SK-N-SH treated with all-trans-retinoic acid at 6 μM for 48 hours (cell line): ENCODE measurements around the gene EIF5.
"Not testable (repeated sequence)": the region's sequence is repeated elsewhere in the genome, so short reads cannot be mapped to it uniquely, and the experiment has no call there.

Experiments
- ATAC-seq: fragments of 200-7000 bp; cut with Tn5 transposase; 3 replicates; pipeline ENCODE4 v1.9.1; 2020; ENCODE audit warnings: mild to moderate bottlenecking, moderate library complexity
- ARNTL ChIP-seq: fragments of 450-650 bp; formaldehyde crosslinking; IDR thresholded peaks from 2 replicates; pipeline ENCODE4 v1.5.0; 2020; ENCODE audit warnings: low read depth, mild to moderate bottlenecking, moderate library complexity, borderline replicate concordance
- BACH2 ChIP-seq: fragments of 250-450 bp; sonication (Bioruptor Pico); IDR thresholded peaks from 2 replicates; pipeline ENCODE4 v1.9.0; 2021; ENCODE audit warnings: mild to moderate bottlenecking, borderline replicate concordance
- CSDC2 ChIP-seq: fragments of 250-450 bp; sonication (Bioruptor Pico); IDR thresholded peaks from 2 replicates; pipeline ENCODE4 v1.5.0; 2020; ENCODE audit warnings: mild to moderate bottlenecking, moderate library complexity
- CSRNP3 ChIP-seq: fragments of 250-450 bp; sonication (Bioruptor Pico); IDR thresholded peaks from 2 replicates; pipeline ENCODE4 v1.5.1; 2021; ENCODE audit warnings: mild to moderate bottlenecking, moderate library complexity
- ESRRG ChIP-seq: fragments of 250-450 bp; sonication (Bioruptor Pico); IDR thresholded peaks from 2 replicates; pipeline ENCODE4 v1.6.1; 2021; ENCODE audit warnings: mild to moderate bottlenecking
- GLIS3 ChIP-seq: fragments of 250-450 bp; sonication (Bioruptor Pico); IDR thresholded peaks from 2 replicates; pipeline ENCODE4 v1.5.0; 2020; ENCODE audit warnings: mild to moderate bottlenecking, moderate library complexity
- ISL1 ChIP-seq: fragments of 250-450 bp; sonication (Bioruptor Pico); IDR thresholded peaks from 2 replicates; pipeline ENCODE4 v2.1.2; 2022; ENCODE audit warnings: mild to moderate bottlenecking, moderate library complexity
- OSR1 ChIP-seq: fragments of 250-450 bp; sonication (Bioruptor Pico); IDR thresholded peaks from 2 replicates; pipeline ENCODE4 v1.8.0; 2022; ENCODE audit warnings: moderate library complexity, mild to moderate bottlenecking, inconsistent platforms
- POU6F1 ChIP-seq: fragments of 250-450 bp; sonication (Bioruptor Pico); IDR thresholded peaks from 2 replicates; pipeline ENCODE4 v1.8.0; 2021; ENCODE audit warnings: low read depth, mild to moderate bottlenecking, moderate library complexity, borderline replicate concordance
- PPARA ChIP-seq: fragments of 250-450 bp; sonication (Bioruptor Pico); IDR thresholded peaks from 2 replicates; pipeline ENCODE4 v1.5.0; 2020; ENCODE audit warnings: mild to moderate bottlenecking, borderline replicate concordance
- RARB ChIP-seq: fragments of 250-450 bp; sonication (Bioruptor Pico); IDR thresholded peaks from 2 replicates; pipeline ENCODE4 v1.8.0; 2021; ENCODE audit warnings: mild to moderate bottlenecking, moderate library complexity
- SNAI2 ChIP-seq: fragments of 250-450 bp; sonication (Bioruptor Pico); IDR thresholded peaks from 2 replicates; pipeline ENCODE4 v1.5.0; 2020; ENCODE audit warnings: mild to moderate bottlenecking, moderate library complexity
- TCF4 ChIP-seq: fragments of 250-450 bp; sonication (Bioruptor Pico); IDR thresholded peaks from 2 replicates; pipeline ENCODE4 v1.8.0; 2021; ENCODE audit warnings: mild to moderate bottlenecking, moderate library complexity, borderline replicate concordance
- TOX ChIP-seq: fragments of 250-450 bp; sonication (Bioruptor Pico); IDR thresholded peaks from 2 replicates; pipeline ENCODE4 v1.8.0; 2021; ENCODE audit warnings: mild to moderate bottlenecking, moderate library complexity, borderline replicate concordance
- ZC3H10 ChIP-seq: fragments of 250-450 bp; sonication (Bioruptor Pico); IDR thresholded peaks from 2 replicates; pipeline ENCODE4 v1.5.1; 2021; ENCODE audit warnings: mild to moderate bottlenecking, moderate library complexity
- ZFP3 ChIP-seq: fragments of 250-450 bp; sonication (Bioruptor Pico); IDR thresholded peaks from 2 replicates; pipeline ENCODE4 v1.5.0; 2020; ENCODE audit warnings: mild to moderate bottlenecking, moderate library complexity
- ZFP30 ChIP-seq: fragments of 450-650 bp; formaldehyde crosslinking; IDR thresholded peaks from 2 replicates; pipeline ENCODE4 v1.5.0; 2022; ENCODE audit warnings: mild to moderate bottlenecking, moderate library complexity
- ZNF565 ChIP-seq: fragments of 450-650 bp; formaldehyde crosslinking; conservative IDR thresholded peaks from 2 replicates; pipeline ENCODE4 v1.5.0; 2020; ENCODE audit warnings: low read depth, mild to moderate bottlenecking, moderate library complexity
- ZNF8 ChIP-seq: fragments of 450-650 bp; formaldehyde crosslinking; IDR thresholded peaks from 2 replicates; pipeline ENCODE4 v1.5.0; 2020; ENCODE audit warnings: mild to moderate bottlenecking, moderate library complexity
- TF ChIP-seq, protein P1 (sequence below): fragments of 250-450 bp; sonication (Bioruptor Pico); IDR thresholded peaks from 2 replicates; pipeline ENCODE4 v1.8.0; 2020; ENCODE audit warnings: mild to moderate bottlenecking, moderate library complexity, borderline replicate concordance
- TF ChIP-seq, protein P2 (sequence below): fragments of 250-450 bp; sonication (Bioruptor Pico); IDR thresholded peaks from 2 replicates; pipeline ENCODE4 v1.5.1; 2020; ENCODE audit warnings: low read depth, mild to moderate bottlenecking, moderate library complexity

Gene EIF5

GRCh38 chr14:103356024-103356682 is 22.1 kb downstream of the EIF5 start:
- ATAC-seq, result no peak; the same call in 2 of the 3 replicates
- no peak for TF ChIP-seq ZFP30 (CRISPR knock-in tag)
- TF ChIP-seq ZFP3 (CRISPR knock-in tag), result no peak
- TF ChIP-seq TOX (CRISPR knock-in tag), result no peak
- no peak for TF ChIP-seq POU6F1 (CRISPR knock-in tag)
- TF ChIP-seq GLIS3, result no peak
- no peak for TF ChIP-seq ZC3H10 (CRISPR knock-in tag)
- no peak for TF ChIP-seq BACH2 (CRISPR knock-in tag)
- no peak for TF ChIP-seq OSR1 (CRISPR knock-in tag)

GRCh38 chr14:103357552-103357951 is 23.5 kb downstream of the EIF5 start:
- ATAC-seq, result not testable (repeated sequence)

DNA sequence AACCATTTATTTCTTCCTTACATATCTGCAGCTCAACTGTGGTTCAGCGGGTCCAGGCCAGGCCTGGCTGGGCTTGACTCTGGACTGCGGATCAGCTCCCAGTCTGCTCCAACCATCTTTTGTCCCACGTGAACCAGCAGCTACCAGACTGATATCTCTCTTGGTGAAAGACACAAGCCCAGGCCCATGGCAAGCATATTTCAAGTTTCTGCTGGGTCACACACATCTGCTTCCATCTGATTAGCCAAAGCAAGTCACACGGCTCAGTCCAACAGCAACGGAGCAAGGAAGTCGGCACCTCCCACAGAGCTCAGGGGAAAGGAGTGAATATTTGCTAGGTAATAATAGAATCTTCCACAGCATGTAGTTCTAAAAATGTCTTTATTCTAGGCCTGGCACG is 26.5 kb downstream of the EIF5 start:
- ATAC-seq, result no peak
- no peak for TF ChIP-seq TCF4
- TF ChIP-seq OSR1 (CRISPR knock-in tag), result no peak

DNA sequence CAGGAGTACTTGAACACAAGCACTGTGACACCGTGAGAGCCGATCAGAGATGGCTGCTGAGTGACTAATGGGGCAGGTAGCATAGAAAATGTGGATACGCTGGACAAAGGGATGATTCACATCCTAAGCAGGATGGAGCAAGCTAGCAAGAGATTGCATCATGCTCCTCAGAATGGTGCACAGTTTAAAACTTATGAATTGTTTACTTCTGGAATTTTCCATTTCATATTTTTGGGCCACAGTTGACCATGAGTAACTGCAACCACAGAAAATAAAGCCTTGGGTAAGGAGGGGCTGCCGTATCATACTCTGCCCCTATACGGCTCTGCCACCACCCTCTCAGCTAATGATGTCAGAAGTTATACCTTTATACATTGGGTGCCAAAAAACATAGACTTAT is 27.8 kb downstream of the EIF5 start:
- peak; percentile 37; the same call in 2 of the 3 replicates for ATAC-seq

DNA sequence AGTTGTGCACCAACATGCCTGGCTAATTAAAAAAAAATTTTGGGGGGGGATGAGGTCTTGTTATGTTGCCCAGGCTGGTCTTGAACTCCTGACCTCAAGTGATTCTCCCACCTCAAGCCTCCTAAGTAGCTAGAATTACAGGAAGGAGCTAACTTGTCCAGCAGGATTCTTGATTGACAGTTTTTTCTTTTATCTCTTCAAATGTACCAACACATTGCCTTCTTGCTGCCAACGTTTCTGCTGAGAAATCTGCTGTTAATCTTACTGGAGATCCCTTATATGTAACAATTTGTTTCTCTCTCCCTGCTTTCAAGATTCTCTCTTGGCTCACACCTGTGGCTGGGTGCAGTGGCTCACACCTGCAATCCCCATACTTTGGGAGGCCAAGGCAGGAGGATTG is 28.7 kb downstream of the EIF5 start:
- ATAC-seq, result no peak
- TF ChIP-seq, protein P1, sequence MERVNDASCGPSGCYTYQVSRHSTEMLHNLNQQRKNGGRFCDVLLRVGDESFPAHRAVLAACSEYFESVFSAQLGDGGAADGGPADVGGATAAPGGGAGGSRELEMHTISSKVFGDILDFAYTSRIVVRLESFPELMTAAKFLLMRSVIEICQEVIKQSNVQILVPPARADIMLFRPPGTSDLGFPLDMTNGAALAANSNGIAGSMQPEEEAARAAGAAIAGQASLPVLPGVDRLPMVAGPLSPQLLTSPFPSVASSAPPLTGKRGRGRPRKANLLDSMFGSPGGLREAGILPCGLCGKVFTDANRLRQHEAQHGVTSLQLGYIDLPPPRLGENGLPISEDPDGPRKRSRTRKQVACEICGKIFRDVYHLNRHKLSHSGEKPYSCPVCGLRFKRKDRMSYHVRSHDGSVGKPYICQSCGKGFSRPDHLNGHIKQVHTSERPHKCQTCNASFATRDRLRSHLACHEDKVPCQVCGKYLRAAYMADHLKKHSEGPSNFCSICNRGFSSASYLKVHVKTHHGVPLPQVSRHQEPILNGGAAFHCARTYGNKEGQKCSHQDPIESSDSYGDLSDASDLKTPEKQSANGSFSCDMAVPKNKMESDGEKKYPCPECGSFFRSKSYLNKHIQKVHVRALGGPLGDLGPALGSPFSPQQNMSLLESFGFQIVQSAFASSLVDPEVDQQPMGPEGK (CRISPR knock-in tag), result no peak
- TF ChIP-seq ZNF565 (CRISPR knock-in tag) (no peak), ISL1 (CRISPR knock-in tag) (no peak), POU6F1 (CRISPR knock-in tag) (no peak), ZFP3 (CRISPR knock-in tag) (no peak), SNAI2 (CRISPR knock-in tag) (no peak), BACH2 (CRISPR knock-in tag) (no peak), CSRNP3 (no peak), CSDC2 (CRISPR knock-in tag) (no peak), TOX (CRISPR knock-in tag) (no peak), TCF4 (no peak), PPARA (CRISPR knock-in tag) (no peak), ZNF8 (no peak), GLIS3 (no peak), ARNTL (CRISPR knock-in tag) (no peak), ZC3H10 (CRISPR knock-in tag) (no peak), ESRRG (no peak)
- TF ChIP-seq, protein P2, sequence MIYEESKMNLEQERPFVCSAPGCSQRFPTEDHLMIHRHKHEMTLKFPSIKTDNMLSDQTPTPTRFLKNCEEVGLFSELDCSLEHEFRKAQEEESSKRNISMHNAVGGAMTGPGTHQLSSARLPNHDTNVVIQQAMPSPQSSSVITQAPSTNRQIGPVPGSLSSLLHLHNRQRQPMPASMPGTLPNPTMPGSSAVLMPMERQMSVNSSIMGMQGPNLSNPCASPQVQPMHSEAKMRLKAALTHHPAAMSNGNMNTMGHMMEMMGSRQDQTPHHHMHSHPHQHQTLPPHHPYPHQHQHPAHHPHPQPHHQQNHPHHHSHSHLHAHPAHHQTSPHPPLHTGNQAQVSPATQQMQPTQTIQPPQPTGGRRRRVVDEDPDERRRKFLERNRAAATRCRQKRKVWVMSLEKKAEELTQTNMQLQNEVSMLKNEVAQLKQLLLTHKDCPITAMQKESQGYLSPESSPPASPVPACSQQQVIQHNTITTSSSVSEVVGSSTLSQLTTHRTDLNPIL (CRISPR knock-in tag), result no peak
- TF ChIP-seq, all 23 proteins: peak for 0

More for the DNA sequence above, 27.8 kb downstream of the EIF5 start:
- TF ChIP-seq ZC3H10 (CRISPR knock-in tag) (no peak), TCF4 (no peak), PPARA (CRISPR knock-in tag) (no peak), OSR1 (CRISPR knock-in tag) (no peak), ISL1 (CRISPR knock-in tag) (no peak), TOX (CRISPR knock-in tag) (no peak), ZNF8 (no peak), ARNTL (CRISPR knock-in tag) (no peak), ZFP3 (CRISPR knock-in tag) (no peak), ZNF565 (CRISPR knock-in tag) (no peak), RARB (CRISPR knock-in tag) (no peak)
- TF ChIP-seq, protein P1 (CRISPR knock-in tag), result no peak
